ENCODE data around the gene ST6GAL1. TPM values are rescaled to one million over a fixed set of nuclear protein-coding genes. Genes with fewer than 3 reads are reported as not detected.

ST6GAL1 gene
- total and polyA plus RNA-seq, 2 of the 8 experiments (the other 6 are each of a cell fraction or from before 2014, with no cell fraction given) = 62.8 to 80.9 TPM

GRCh38 chr3:186902713-186903112, 27.6 kb upstream of the ST6GAL1 start:
- no peak overlapping the region for H4K8ac ChIP-seq (ENCODE audit: extremely low read depth, insufficient read depth, low read length)
- H3K27ac ChIP-seq (ENCODE audit: low read depth, low read length) = no peak overlapping the region
- H3K9ac ChIP-seq (replicated peaks in 1 of 4; ENCODE audit: extremely low read depth in 1 of 4, low read depth in 3 of 4, low read length in 3 of 4) = no peak overlapping the region
- no peaks in the 10 kb centered on the region for H3K9me3 ChIP-seq (ENCODE audit: insufficient read depth in 2 of 2, low read depth in 1 of 2, low read length in 1 of 2)
- no peak overlapping the region for H2AK5ac ChIP-seq (ENCODE audit: low read depth, low read length)
- H3K79me2 ChIP-seq (ENCODE audit: control insufficient read depth in 1 of 2, insufficient read depth in 2 of 2, low read length in 2 of 2) = no peaks in the 10 kb centered on the region
- H2BK15ac ChIP-seq (ENCODE audit: low read length) = no peak overlapping the region
- WGBS, 2 experiments (ENCODE audit: extremely low coverage in 1 of 2, insufficient coverage in 1 of 2, insufficient read length in 1 of 2, insufficient replicate concordance in 2 of 2, low coverage in 1 of 2, low lambda C conversion rate in 2 of 2, missing lambda C conversion rate in 1 of 2) = 87% methylated on average over 2 of the region's 2 CpGs; no CpG with 5 or more reads in 1 of the 2 experiments
- H4K20me1 ChIP-seq (replicated peaks in 1 of 2; ENCODE audit: control insufficient read depth in 1 of 2, insufficient read depth in 2 of 2, low read length in 2 of 2) = no peaks in the 10 kb centered on the region
- H3K23me2 ChIP-seq (ENCODE audit: low read depth, low read length) = no peaks in the 10 kb centered on the region
- no peak overlapping the region for H3K4ac ChIP-seq (replicated peaks; ENCODE audit: insufficient read length, low read depth, low read length)
- H2BK20ac ChIP-seq (ENCODE audit: low read length) = no peak overlapping the region
- H3K79me1 ChIP-seq (ENCODE audit: low read depth, low read length) = no peaks in the 10 kb centered on the region
- H3K36me3 ChIP-seq (ENCODE audit: control insufficient read depth in 2 of 4, insufficient read depth in 4 of 4, low read length in 3 of 4) = no peaks in the 10 kb centered on the region
- ChIA-PET CTCF (ENCODE audit: partially characterized antibody) (no interaction called here), POLR2A (ENCODE audit: partially characterized antibody) (interaction anchor here (0.6 to 0.9 kb wide), 2 partner anchors 25 to 38 kb away, joined by 3 read pairs; no protein-coding TSS in a partner anchor)
- H2BK5ac ChIP-seq (ENCODE audit: low read depth, low read length) = no peak overlapping the region
- H4K5ac ChIP-seq (ENCODE audit: insufficient read length, low read depth, low read length) = no peak overlapping the region
- no peak overlapping the region for H4K91ac ChIP-seq (replicated peaks; ENCODE audit: insufficient read length, low read length)
- FAIRE-seq (no peak), DNase-seq (ENCODE audit: low read depth in 1 of 2, low spot score in 2 of 2) (no peak)
- H2AFZ ChIP-seq (ENCODE audit: low read length) = no peak overlapping the region
- H3K4me1 ChIP-seq (replicated peaks in 1 of 4; ENCODE audit: control insufficient read depth in 3 of 4, insufficient read depth in 4 of 4, low read length in 3 of 4) = peaks cover 0 to 3% (median 1%) of the 10 kb centered on the region in 4 experiments; a peak in 2 of 7 replicates
- H3K23ac ChIP-seq (ENCODE audit: insufficient read length) = no peak overlapping the region
- H2BK120ac ChIP-seq (replicated peaks; ENCODE audit: low read depth, low read length) = no peak overlapping the region
- no peak overlapping the region for H3K4me2 ChIP-seq (ENCODE audit: insufficient read depth in 1 of 2, low read depth in 2 of 2, low read length in 2 of 2)
- no peak overlapping the region for H3K18ac ChIP-seq (ENCODE audit: extremely low read depth, low read length)
- no peaks in the 10 kb centered on the region for H3K27me3 ChIP-seq (replicated peaks in 1 of 4; ENCODE audit: control insufficient read depth in 3 of 4, extremely low read depth in 1 of 4, insufficient read depth in 3 of 4, low read length in 3 of 4)
- no peak overlapping the region for H3K56ac ChIP-seq (replicated peaks; ENCODE audit: insufficient read length, low read depth, low read length)
- no peak overlapping the region for H3K4me3 ChIP-seq (ENCODE audit: extremely low read depth in 1 of 4, insufficient read depth in 2 of 4, low read depth in 3 of 4, low read length in 4 of 4)
- no peak overlapping the region for H2BK12ac ChIP-seq (ENCODE audit: low read depth, low read length)
- no peak overlapping the region for H3K14ac ChIP-seq (ENCODE audit: insufficient read length)
- TF ChIP-seq HDAC2 (IDR thresholded peaks at IDR 0.05; ENCODE audit: borderline replicate concordance in 1 of 2, low read depth in 2 of 2, low read length in 2 of 2) (no peak), HDAC6 (IDR thresholded peaks at IDR 0.05; ENCODE audit: low read depth, low read length) (no peak), SAP30 (IDR thresholded peaks at IDR 0.05; ENCODE audit: insufficient read depth, insufficient replicate concordance, low read length) (no peak), EGR1 (IDR thresholded peaks at IDR 0.05; ENCODE audit: borderline replicate concordance, low read depth, low read length) (no peak), TCF12 (IDR thresholded peaks at IDR 0.05; ENCODE audit: low read depth, low read length) (no peak), TAF7 (optimal IDR thresholded peaks at IDR 0.05; ENCODE audit: borderline replicate concordance, low read depth, low read length) (no peak), RFX5 (IDR thresholded peaks at IDR 0.05; ENCODE audit: borderline replicate concordance, low read depth, low read length) (no peak), RAD21 (IDR thresholded peaks at IDR 0.05 in 1 of 2, conservative IDR thresholded peaks at IDR 0.05 in 1 of 2; ENCODE audit: low read depth in 2 of 2, low read length in 2 of 2) (no peak), SIX5 (IDR thresholded peaks at IDR 0.05; ENCODE audit: low read depth, low read length) (no peak), MAX (IDR thresholded peaks at IDR 0.05) (no peak), RXRA (IDR thresholded peaks at IDR 0.05; ENCODE audit: insufficient read depth, low read depth, low read length) (no peak), MAFK (IDR thresholded peaks at IDR 0.05; ENCODE audit: low read depth, low read length) (no peak), SP4 (IDR thresholded peaks at IDR 0.05; ENCODE audit: low read length) (no peak), SRF (IDR thresholded peaks at IDR 0.05; ENCODE audit: low read depth, low read length) (no peak)

All from H1 (cell line).